ENCODE data around the gene DSCAML1.
"Not testable (repeated sequence)": the region's sequence is repeated elsewhere in the genome, so short reads cannot be mapped to it uniquely, and the experiment has no call there.

The DSCAML1 gene

DNA sequence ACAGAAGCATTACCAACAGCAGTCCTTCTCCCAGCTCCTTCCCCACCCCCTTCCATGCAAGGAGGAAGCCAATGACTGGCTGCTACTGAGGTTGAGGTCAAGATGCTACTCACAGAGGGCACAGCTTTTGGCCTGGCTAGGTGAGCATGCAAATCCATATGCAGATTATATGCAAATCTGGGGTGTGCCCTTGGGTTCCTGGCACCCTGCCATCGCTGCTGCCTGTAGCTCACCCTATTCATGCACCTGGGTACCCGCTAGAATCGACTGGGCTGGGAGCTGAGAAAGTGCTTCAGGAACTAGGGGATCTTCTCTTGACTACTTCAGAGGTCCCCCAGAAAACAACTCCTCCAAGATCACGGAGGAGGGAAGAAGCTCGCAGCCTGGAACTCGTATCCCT lies 4.0 kb downstream of the DSCAML1 start:
- DNase-seq (ENCODE audit: low read depth in 2 of 2) = no peak

DNA sequence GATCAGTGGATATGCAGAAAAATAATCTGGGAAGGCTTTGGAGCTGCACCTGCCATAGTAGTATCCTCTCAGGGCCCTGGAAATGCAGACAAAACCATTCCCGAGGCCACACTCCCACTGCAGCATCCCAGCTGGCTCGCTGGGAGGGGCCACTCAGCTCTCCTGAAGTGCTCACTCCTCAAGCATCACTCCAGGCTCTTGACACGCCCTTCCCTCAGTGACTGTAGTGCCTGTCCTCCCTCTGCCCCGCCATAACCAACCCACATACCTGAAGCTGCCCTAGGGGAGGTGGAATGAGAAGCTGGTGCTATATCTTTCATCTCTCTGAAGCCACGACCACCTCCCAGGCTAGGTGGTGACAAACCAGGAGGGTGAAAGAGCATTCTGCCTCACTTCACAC lies 4.8 kb downstream of the DSCAML1 start:
- no peak for DNase-seq (ENCODE audit: low read depth in 2 of 2)

GRCh38 chr11:117790279-117790678 lies 6.7 kb downstream of the DSCAML1 start:
- no peak for DNase-seq (ENCODE audit: low read depth in 2 of 2)

- DNase-seq (ENCODE audit: low read depth in 2 of 2) = no peak
These were observed 7.8 kb downstream of the DSCAML1 start for GRCh38 chr11:117789241-117789640.

DNA sequence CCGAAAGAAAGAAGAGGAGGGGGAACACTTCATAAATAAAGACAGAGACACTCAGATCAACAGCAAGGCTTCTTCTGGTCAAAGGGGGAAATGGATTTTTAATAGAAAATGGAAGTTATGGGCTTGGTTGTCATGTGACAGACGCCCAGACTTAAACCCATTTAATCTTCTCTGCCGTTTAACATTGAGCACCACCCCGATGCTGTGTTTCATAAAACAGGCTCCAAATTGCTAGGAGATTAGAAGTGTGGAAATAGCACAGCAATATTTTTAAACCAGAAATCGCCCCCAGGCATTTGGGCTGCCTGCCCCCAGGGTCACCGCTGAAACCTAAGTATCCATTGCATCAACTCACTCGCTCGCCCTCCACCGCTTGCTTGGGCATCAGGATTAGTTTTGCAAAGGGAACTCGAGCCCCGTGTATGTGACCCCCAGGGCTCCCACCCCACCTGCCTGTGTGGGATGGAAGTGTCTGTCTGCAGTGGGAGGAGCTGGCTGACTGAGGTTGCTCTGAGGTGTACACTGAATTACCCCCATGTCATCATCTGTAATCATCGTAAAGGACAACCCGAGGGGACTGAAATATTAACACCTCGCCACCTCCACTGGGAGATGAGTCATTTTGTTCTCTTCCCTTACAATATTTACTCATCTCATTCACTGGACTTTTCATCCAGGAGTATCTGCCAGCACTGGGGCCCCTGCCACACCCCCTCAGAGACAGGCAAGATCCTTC lies 10.7 kb downstream of the DSCAML1 start:
- no peak for DNase-seq (ENCODE audit: low read depth in 2 of 2)

DNA sequence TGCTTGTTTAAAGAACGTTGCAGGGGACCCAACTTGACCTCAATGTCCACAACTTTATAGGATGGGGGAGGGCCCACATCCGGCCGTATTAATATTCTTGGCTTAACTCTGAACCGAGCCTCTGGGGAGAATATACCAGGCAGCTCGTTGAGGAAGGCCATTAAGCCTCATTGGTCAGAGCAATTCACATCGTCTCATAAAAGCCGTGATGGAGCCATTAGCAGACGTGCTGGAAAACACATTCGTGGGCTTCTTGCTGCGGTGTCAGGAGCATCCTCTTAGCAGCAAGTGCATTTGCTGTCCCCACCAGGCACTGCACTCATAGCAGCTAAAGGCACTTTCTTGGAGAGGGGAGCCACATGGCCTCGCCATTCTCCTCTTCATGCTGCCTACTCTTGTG lies 14.9 kb downstream of the DSCAML1 start:
- no peak for DNase-seq (ENCODE audit: low read depth in 2 of 2)

GRCh38 chr11:117781627-117782026 lies 15.4 kb downstream of the DSCAML1 start:
- DNase-seq (ENCODE audit: low read depth in 2 of 2) = no peak

GRCh38 chr11:117780456-117780855 lies 16.6 kb downstream of the DSCAML1 start:
- DNase-seq (ENCODE audit: low read depth in 2 of 2) = no peak

DNA sequence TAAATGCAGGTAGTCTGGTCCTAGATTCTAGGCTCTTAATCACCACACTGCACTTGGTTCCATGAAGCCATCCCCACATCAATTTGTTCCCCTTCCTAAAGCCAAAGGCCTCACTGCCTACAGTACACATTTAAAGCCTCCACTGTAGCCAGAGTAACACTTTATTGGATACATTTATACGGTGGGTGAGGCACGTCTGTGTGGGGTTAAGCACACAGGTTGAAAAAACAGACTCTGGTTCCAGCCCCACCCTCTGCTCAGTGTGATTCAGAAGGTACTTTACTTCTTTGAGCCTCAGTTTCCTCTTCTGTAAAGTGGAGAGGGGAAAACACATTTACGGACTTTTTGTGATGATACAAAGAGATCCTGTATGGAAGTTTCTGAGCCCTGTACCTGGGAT lies 22.5 kb downstream of the DSCAML1 start:
- no peak for DNase-seq (ENCODE audit: low read depth in 2 of 2)

DNA sequence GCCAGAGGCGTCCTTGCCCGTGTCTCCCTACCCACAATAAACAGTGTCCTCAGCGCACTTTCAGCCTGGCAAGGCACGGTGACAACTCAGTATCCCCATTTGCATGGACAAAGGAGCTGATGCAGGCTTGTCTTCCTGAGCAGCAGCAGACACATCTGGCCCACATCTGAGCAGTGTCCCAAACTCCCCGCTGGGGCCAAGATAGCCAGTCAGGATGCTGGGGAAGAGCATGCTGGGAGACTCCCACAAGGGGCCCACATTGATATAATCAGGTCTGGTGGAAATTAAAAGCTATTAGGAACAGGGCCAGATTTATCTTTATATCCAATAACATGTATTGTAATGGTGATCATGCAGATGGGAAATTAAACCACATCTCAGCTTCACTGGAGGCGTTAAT lies 24.7 kb downstream of the DSCAML1 start:
- no peak for DNase-seq (ENCODE audit: low read depth in 2 of 2)

GRCh38 chr11:117771841-117772240 lies 25.2 kb downstream of the DSCAML1 start:
- no peak for DNase-seq (ENCODE audit: low read depth in 2 of 2)

- DNase-seq (ENCODE audit: low read depth in 2 of 2) = no peak
These were observed 25.8 kb downstream of the DSCAML1 start for GRCh38 chr11:117771197-117771596.

DNA sequence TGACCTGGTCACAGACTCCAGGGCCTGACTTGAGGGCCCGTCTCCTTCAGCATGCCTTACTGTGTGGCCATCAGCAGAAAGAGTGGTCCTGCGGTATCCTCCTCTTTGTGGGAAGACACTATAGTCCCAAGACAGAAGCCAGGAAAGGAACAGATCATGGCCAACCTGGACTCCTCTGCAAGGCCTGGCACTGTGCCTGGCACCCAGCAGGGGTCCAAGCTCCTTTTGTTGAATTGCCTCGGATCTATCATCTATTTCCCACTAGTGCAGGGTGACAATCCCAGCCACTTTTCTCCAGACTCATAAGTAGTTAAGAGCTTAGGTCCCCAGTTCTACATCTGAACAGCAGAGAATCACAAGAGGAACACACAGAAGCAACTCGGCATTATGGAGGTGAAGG lies 27.0 kb downstream of the DSCAML1 start:
- DNase-seq (ENCODE audit: low read depth in 2 of 2) = no peak

DNA sequence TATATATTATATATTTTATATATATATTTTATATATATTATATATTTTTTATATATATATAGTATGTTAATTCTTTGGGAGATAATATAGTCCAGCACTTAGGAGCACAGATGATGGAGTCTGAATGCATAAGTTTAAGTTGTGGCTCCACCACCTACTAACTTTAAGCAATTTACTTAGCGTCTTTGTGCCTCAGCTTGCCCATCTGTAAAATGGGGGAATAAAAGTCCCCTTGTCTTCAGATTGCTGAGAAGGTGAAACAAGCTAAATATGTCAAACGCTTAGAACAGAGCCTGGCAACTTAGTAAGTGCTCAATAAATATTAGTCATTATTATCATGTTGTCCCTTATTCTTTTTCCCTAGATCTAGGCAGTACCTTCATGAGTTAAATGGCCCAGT lies 27.5 kb downstream of the DSCAML1 start:
- no peak for DNase-seq (ENCODE audit: low read depth in 2 of 2)

- no peak for DNase-seq (ENCODE audit: low read depth in 2 of 2)
These were observed 28.5 kb downstream of the DSCAML1 start for GRCh38 chr11:117768506-117768905.

DNA sequence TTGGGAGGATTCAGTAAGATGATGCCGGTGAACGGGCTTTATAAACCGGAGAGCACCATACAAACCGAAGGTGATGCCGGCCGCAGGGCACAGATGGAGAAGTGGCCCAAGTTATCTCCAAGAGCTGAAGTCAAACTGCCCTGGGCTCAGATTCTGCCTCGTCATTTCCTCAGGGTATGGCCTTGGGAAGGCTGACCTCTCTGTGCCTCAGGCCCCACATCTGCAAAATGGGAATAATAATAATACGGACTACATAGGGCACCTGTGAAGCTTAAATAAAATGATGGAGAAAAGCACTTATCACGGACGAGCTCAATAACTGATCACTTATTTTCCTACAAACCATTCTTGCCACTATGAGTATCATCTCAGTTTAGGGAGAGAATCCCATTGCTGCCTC lies 29.9 kb downstream of the DSCAML1 start:
- no peak for DNase-seq (ENCODE audit: low read depth in 2 of 2)

DNA sequence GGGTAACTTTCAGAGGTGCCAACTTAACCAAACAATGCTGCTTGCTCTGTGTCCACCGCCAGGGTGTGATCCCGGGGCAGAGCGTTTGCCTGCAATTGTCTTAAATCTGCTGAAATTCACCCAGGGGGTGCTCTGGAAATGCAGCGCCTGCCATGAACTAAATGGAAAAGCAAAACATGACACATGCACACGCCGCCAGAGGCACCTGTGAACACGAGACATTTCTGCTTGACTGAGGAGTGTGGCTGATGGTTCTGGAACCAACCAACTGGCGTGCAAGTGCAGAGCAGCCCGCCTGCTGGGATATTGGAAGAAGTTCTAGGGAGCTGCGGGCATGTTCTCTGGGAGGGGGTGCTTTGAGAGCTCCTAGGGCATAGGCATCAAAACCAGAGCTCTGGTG lies 30.4 kb downstream of the DSCAML1 start:
- DNase-seq (ENCODE audit: low read depth in 2 of 2) = no peak

GRCh38 chr11:117766026-117766425 lies 31.0 kb downstream of the DSCAML1 start:
- DNase-seq (ENCODE audit: low read depth in 2 of 2) = no peak

DNA sequence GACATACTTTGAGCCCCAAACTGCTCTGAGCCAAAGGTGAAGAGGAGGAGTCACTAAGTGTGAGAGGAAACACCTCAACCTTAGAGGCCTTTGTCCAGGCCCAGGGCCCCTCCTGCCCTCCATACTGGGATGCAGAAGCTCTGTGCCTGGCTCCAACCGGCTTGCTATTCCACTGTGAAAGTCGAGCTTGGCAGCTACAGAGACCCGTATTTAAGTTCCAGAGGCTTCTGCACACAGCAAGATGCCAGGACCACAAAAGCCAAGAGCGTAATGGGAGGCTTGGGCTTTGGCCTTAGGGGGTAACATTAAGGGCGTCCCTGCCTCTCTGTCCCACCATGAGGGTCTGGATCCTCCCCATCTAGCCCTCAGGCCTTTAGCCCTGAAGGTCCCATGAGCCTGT lies 31.9 kb downstream of the DSCAML1 start:
- no peak for DNase-seq (ENCODE audit: low read depth in 2 of 2)

- not testable (repeated sequence) for DNase-seq (ENCODE audit: low read depth in 2 of 2)
These were observed 33.6 kb downstream of the DSCAML1 start for GRCh38 chr11:117763465-117763864.

- no peak for DNase-seq (ENCODE audit: low read depth in 2 of 2)
These were observed 35.0 kb downstream of the DSCAML1 start for GRCh38 chr11:117761993-117762392.

DNA sequence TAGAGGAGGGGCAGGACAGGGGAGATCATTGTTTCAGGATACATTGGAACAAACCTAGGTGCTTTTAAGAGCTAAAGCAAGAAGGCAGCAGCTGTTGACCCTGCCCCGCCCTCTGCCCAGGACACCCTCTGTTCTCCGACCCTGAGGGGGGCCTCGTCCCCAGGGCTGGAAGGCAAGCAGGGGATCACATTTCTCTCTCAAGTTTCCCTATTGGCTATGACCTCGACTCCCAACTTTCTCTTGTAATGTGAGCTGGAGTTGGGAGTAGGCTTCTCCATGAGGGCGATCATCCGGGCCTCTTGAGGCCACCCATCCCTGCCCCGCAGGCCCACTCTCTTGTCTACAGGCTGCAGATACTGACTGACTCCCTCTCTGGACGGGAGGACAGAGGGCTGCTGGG lies 37.7 kb downstream of the DSCAML1 start:
- DNase-seq (ENCODE audit: low read depth in 2 of 2) = no peak

DNA sequence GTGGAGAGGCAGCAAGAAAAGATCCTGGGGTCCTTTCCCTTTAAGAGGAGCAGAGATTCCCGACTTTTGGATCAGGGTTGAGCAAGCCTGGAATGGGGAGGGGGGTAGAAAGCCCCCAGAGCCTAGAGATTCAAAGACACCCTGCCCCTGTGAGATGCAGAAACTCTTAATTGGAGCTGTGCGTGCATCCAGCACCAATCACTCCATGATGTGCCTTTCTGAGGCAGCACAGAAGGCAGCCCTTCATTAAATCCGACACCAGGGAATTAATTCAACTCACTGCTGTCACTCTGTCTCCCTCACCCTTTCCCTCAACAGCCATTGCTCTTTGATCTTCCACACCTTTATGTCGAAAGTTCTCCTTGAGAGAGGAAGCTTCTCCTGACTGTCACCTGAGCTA lies 43.0 kb downstream of the DSCAML1 start:
- no peak for DNase-seq (ENCODE audit: low read depth in 2 of 2)

DNA sequence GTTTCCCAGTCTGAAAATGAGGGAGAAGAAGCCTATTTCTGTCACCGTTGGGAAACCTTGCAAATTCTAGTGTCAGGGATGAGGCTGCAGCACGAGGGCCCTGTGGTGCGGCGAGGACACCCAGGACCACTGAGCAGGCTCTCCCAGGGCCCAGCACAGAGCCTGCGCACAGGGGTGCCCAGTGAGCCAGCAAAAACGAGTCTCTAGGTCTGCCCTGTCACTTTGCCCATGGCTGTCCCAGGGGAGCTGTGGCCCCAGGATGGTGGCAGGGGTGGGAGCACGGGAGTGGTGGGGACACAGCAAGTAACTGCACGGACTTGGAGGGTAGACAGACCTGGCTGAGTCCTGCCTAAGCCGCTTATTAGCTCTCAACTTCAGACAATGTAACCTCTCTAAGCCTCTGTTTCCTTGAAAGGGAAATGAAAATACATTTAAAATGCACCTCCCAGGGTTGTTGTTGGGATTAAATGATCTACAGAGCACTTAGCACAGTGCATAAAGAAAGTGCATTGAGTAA lies 44.2 kb downstream of the DSCAML1 start:
- DNase-seq (ENCODE audit: low read depth in 2 of 2) = no peak
